ENCODE measurements around the gene GRHPR. TPM values are rescaled to one million over a fixed set of nuclear protein-coding genes. Genes with fewer than 3 reads are reported as not detected.

GRHPR gene
- total RNA-seq, 2 experiments from 2014 or later: 62.8 to 64.6 TPM

DNA sequence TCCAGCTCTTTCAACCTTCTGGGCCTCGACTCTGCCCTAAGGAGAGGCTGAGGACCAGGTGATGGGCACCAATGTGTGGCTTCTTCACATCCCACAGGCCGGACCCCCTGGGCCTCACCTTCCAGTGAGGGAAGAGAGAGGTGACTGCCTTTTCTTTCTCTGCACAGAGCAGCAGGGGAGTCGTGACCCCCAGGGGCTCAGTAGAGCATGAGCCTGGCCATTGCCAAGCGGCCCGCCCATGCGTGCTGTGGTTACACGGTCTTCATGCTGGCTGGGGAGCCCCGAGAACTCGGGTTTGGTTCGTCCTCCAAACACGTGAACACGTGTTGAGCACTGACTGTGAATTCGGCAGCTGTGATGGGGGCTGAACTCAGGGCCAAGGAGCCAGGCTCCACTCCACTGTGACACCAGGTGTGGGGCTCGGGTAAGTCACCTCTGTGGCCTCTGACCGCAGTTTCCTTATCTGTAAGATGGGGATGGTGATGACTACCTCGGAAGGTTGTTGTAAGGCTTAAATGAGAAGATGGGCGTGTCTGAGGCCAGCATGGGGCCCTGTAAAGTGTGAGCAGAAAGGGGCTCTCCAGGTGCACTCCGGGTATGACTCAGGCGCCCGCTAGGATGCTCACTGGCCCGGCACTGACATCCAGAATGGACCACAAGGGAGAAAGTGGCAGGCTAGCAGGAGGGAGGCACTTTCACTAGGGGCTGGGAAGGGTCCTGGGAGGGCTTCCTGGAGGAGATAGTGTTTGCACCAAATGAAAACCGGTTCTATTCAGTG lies 13.4 kb upstream of the GRHPR start:
- peak; percentile 87 for DNase-seq
- CTCF ChIA-PET: interaction anchor here (1.4 kb wide), 1 partner anchor 9 kb away, joined by 4 read pairs; no protein-coding TSS in a partner anchor

DNA sequence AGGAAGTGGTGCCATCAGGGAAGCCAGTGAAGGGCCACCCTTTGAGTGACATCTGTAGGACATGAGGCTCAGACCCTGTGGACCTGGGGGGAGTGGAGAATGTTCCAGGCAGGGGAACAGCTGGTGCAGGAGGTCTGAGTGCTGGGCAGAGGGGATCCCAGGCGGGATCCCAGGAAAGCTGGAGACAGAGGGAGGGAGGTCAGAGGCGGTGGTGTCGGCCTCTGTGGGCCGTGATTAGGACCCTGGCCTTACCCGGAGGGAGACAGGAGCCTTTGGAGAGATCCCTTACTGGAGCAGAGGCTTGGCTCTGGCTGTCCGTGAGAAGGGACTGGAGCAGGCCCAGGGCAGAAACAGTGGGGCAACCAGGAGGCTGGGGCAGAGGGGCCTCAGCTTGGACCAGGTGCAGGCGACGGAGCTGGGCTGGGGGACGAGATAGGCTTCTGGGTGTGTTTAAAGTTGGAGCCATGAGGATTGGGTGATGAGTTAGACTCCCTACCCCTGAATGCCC lies 12.1 kb upstream of the GRHPR start:
- TF ChIP-seq, protein P1, sequence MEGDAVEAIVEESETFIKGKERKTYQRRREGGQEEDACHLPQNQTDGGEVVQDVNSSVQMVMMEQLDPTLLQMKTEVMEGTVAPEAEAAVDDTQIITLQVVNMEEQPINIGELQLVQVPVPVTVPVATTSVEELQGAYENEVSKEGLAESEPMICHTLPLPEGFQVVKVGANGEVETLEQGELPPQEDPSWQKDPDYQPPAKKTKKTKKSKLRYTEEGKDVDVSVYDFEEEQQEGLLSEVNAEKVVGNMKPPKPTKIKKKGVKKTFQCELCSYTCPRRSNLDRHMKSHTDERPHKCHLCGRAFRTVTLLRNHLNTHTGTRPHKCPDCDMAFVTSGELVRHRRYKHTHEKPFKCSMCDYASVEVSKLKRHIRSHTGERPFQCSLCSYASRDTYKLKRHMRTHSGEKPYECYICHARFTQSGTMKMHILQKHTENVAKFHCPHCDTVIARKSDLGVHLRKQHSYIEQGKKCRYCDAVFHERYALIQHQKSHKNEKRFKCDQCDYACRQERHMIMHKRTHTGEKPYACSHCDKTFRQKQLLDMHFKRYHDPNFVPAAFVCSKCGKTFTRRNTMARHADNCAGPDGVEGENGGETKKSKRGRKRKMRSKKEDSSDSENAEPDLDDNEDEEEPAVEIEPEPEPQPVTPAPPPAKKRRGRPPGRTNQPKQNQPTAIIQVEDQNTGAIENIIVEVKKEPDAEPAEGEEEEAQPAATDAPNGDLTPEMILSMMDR (IDR thresholded peaks at IDR 0.05): no peak
- ChIA-PET CTCF (interaction anchor here (1.2 to 2.1 kb wide), 6 partner anchors 8 to 182 kb away, joined by 3 to 6 read pairs (median 4); partner anchors contain the start of genes GRHPR and TOMM5), POLR2A (interaction anchor here (0.6 to 1.5 kb wide), 4 partner anchors 11 to 538 kb away, joined by 3 to 5 read pairs (median 3); no protein-coding TSS in a partner anchor)
- H3K27ac Mint-ChIP-seq: no peak overlapping the region
- no peak overlapping the region for H3K4me3 Mint-ChIP-seq
- H3K36me3 Mint-ChIP-seq (ENCODE audit: low read depth): no peaks in the 10 kb centered on the region
- ATAC-seq: no peak
- DNase-seq: no peak
- no peaks in the 10 kb centered on the region for H3K9me3 Mint-ChIP-seq
- peaks cover 29% of the 10 kb centered on the region for H3K4me1 Mint-ChIP-seq (ENCODE audit: low read depth)
- intact Hi-C loops (cut with micrococcal nuclease): loop anchor here (10.0 kb wide), 1 partner anchor 54 kb away; the partner anchor contains the start of gene ZBTB5
- H3K27me3 Mint-ChIP-seq: no peaks in the 10 kb centered on the region

More for the DNA sequence above, 13.4 kb upstream of the GRHPR start:
- Mint-ChIP-seq H3K27ac (peak overlapping the region; percentile 59), H3K9me3 (no peaks in the 10 kb centered on the region), H3K27me3 (no peaks in the 10 kb centered on the region), H3K4me3 (no peak overlapping the region), H3K4me1 (ENCODE audit: low read depth) (peaks cover 24% of the 10 kb centered on the region), H3K36me3 (ENCODE audit: low read depth) (no peaks in the 10 kb centered on the region)
- TF ChIP-seq, protein P1 (IDR thresholded peaks at IDR 0.05): no peak
- intact Hi-C loops (cut with micrococcal nuclease): no loop called here
- POLR2A ChIA-PET: no interaction called here
- peak; percentile 82 for ATAC-seq

DNA sequence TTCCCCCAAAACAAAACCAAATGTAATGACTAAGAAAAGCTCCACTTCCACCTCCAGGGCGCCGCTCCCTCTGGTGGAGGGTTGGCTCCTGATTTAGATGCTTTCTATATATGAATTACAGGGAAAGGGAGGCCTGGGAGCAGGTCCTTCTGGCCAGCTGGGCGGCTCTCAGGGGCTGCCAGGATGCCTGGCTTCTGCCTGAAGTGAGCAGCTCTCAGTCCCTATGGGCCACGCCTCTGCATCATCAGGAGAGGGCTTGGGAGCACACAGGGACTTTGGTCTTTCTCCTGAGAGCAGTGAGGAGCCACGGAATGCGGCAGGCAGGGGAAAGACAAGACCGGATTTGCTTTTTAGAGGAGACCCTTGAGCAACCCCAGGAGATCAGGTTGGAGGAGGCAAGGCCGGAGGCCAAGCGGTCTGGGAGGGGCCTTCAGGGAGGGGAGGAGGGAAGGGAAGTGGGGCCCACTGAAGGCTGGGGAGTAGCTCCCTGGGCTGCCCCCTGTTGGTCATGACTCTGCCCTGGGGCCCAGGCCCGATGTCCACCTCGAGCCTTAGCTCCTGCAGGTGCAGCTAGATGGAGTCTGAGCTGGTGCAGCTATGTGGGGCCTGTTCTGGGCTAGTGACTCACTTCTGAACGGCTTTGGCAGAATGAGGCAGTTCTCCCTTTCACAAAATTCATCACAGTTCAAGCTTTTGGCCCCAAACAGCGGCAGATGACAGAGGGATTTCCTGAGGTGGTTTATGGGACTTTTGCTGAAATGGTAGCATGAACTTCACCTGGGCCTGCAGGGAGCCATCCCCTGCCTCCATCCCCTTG lies 11.3 kb upstream of the GRHPR start:
- peak; percentile 52 for DNase-seq

DNA sequence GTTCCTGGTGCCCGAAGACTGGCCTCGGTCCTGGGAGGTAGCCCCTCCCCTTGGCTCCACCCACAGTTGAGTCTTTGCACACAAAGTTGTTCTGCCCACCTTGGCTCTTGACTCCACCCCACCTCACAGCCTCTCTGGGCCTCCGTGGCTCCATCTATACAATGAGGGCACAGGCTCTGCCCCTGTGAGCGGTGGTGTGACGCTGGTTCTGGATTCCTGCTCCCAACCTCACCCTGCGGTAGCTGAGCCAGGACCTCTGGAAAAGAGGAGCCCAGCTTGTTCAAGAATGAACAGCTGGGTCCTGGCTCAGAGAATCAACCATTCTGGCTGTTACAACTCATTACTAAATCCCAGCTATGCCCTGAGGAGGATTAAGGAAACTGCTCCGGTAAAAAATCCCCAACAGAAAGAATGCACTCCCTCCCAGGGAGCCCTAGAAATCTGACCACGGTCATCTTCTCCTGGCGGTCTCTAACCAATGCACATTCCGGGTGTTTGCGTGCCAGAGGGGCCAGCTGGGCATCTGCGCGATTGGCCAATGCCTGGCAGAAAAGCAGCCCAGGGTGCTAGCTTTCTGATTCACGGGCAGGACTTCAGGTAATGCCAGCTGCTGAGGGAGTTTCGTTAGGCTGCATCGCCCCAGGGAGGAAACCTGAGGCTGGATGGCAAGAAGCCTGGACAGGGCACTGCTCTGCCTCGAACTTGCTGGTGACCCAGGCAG lies 9.9 kb upstream of the GRHPR start:
- H3K9me3 Mint-ChIP-seq: no peaks in the 10 kb centered on the region
- H3K36me3 Mint-ChIP-seq (ENCODE audit: low read depth): no peaks in the 10 kb centered on the region
- intact Hi-C loops (cut with micrococcal nuclease): loop anchor here (10.0 kb wide), 1 partner anchor 52 kb away; the partner anchor contains the start of gene ZBTB5
- H3K27ac Mint-ChIP-seq: no peak overlapping the region
- H3K27me3 Mint-ChIP-seq: no peaks in the 10 kb centered on the region
- TF ChIP-seq, protein P1 (IDR thresholded peaks at IDR 0.05): no peak
- peaks cover 25% of the 10 kb centered on the region for H3K4me1 Mint-ChIP-seq (ENCODE audit: low read depth)
- CTCF ChIA-PET: interaction anchor here (0.9 to 1.3 kb wide), 2 partner anchors 416 to 539 kb away, joined by 3 to 5 read pairs; no protein-coding TSS in a partner anchor
- POLR2A ChIA-PET: interaction anchor here (0.6 kb wide), 1 partner anchor 25 kb away, joined by 4 read pairs; no protein-coding TSS in a partner anchor
- DNase-seq (no peak), ATAC-seq (no peak)
- H3K4me3 Mint-ChIP-seq: no peak overlapping the region

More for the DNA sequence above, 11.3 kb upstream of the GRHPR start:
- Mint-ChIP-seq H3K36me3 (ENCODE audit: low read depth) (no peaks in the 10 kb centered on the region), H3K9me3 (no peaks in the 10 kb centered on the region), H3K27me3 (no peaks in the 10 kb centered on the region), H3K4me1 (ENCODE audit: low read depth) (peaks cover 29% of the 10 kb centered on the region), H3K27ac (no peak overlapping the region), H3K4me3 (no peak overlapping the region)
- intact Hi-C loops (cut with micrococcal nuclease): loop anchor here (10.0 kb wide), 1 partner anchor 54 kb away; the partner anchor contains the start of gene ZBTB5
- TF ChIP-seq, protein P1 (IDR thresholded peaks at IDR 0.05): no peak
- peak; percentile 46 for ATAC-seq
- ChIA-PET CTCF (interaction anchor here (0.9 to 2.1 kb wide), 9 partner anchors 7 to 542 kb away, joined by 3 to 6 read pairs (median 3); partner anchors contain the start of genes GRHPR and TOMM5), POLR2A (interaction anchor here (0.6 to 1.5 kb wide), 4 partner anchors 10 to 539 kb away, joined by 3 to 5 read pairs (median 3); no protein-coding TSS in a partner anchor)
